GM19463 (cell line): Measurements from ENCODE around the gene MEIOB.
"Not testable (repeated sequence)": the region's sequence is repeated elsewhere in the genome, so short reads cannot be mapped to it uniquely, and the experiment has no call there.

Experiments used
- ATAC-seq: cut with Tn5 transposase; IDR thresholded peaks from one replicate; pipeline ENCODE4 v1.9.1; 2021; ENCODE audit warnings: mild to moderate bottlenecking, moderate library complexity; ENCODE audit not compliant: unreplicated experiment

Gene MEIOB

DNA sequence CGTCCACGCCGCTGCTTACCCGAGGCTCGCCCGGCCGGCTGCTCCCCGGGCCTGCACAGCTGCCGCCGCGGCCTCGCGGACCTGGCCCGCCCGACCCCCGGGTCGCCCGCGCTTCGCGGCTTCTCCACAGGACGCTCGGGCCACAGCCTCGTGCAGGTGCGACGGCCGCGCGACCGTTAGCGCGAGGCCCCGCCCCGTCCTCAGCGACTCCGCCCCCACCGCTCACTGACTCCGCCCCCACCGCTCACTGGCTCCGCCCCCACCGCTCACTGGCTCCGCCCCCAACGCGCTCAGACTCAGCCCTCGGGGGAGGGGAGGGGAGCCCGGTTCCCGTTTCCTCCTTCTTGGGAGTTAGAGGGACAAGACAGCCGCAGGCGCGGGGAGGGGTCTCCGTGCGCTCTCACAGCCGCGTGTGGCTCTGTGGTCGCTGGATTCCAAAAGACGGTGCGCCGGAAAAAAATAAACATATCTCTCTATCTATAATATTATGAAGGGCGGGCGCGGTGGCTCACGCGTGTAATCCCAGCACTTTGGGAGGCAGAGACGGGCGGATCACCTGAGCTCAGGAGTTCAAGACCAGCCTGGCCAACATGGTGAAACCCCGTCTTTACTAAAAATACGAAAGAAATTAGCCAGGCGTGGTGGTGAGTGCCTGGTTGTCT, at the start of gene MEIOB:
Gene MEIOB, minus strand, starts transcription at position 191 of the 662 bp plus-strand sequence. CDS start 3,989 bp downstream, outside the sequence.
- ATAC-seq: no peak

DNA sequence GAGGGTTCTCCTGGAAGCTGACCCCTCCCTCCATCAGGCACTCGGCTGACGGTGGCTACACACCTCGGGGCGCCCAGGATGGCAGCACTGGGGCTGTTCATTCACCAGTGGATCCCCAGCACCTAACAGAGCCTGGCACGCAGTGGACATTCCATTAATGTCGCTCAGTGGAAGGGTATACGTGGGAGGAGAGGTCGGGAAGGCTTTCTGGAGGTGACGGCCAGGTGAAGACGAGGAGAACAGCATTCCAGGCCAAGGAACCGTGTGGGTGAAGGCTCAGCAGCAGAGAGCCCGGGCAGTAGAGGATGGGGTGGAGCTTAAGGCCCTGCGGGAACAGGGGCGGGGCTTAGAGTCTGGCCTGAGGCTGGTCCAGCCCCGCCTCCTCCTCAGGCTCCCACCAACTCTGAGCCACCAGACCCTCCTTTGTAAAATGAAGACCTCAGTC, 48.8 kb upstream of the MEIOB start:
- no peak for ATAC-seq

DNA sequence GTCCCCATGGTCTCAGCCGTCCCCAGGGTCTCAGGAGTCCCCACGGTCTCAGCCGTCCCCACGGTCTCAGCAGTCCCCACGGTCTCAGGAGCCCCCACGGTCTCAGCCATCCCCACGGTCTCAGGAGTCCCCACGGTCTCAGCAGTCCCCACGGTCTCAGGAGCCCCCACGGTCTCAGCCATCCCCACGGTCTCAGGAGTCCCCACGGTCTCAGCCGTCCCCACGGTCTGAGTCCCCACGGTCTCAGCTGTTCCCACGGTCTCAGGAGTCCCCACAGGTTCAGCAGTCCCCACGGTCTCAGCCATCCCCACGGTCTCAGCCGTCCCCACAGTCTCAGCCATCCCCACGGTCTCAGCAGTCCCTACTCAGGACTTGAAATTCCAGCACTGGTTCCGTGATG, 48.2 kb upstream of the MEIOB start:
- ATAC-seq: not testable (repeated sequence)

DNA sequence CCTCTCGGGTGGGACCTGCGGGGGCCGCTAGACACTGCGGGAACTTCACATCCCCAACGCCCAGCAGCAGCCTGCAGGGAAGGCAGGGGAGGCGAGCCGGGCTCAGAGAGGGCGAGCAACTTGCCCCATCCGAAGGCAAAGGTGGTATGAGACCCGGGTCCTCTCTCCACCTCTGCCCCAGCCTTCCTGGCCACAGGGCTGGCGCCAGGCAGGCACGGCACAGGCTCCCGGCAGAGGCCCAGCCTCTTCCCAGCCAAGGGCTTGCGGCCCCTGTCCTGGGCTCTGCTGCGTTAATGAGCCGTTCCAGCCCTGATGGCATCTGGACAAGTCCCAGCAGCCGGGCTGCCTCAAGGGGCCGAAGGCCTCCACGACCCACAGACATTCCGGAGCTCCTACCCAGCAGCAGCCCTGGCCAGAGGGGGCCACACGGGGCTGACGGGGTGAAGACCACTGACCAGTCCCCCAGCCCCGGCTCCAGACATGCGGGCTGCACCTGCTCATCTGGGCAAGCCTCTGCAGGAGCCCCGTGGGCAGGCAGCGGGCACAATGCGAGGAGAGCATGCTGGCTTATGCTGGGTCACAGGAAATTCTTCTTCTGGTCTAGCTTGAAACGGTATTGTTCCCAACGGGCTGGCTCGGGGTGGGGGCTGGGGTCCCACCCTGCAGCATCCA, 47.5 kb upstream of the MEIOB start:
- no peak for ATAC-seq

DNA sequence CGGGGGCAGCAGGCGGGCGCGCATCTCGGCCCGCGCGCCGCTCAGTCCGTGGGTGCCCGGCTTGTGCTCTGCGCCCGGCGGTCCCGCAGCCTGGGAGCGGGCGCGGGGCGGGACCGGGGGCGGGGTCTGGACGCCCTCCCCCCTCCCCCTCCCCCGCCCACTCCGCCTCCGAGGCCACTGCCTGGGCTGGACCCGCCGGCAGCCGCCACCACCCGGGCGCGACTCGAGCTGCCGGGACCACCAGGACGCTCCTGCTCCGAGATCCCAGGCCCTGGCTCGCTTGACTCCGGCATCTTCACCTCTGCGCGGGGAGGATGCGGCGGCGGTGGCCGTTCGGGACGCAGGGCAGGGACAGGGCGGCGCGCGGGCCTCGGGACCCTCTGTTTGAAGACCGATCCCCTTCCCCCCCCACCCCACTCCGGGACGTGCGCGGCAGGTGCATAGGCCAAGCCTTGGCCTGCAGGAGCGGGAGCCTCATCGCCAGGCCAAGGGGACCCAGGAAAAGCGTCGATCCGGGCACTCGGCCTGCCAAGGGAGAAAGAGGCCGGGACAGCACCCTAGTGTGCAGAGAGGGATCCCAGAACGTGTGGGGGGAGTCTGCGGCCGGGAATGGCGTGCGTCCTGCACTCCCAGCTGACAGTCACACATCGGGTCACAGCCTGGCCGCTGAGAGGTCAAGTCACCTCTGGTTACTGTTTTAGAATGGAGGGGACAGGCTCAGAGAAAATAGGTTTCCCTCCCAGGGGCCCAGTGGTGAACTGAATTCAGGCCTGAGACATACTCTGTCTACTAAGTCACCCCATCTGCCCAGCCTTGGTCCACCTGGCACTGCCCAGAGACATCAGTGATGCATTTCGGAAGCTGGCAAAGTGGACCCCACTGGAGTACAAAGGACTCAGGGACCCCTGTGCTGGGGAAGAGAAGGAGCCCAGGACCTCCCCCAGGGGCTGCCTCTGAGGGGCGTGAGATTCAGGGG, 46.7 kb upstream of the MEIOB start, which contains the start of gene HS3ST6:
Gene HS3ST6, minus strand, starts transcription at position 65 of the 976 bp plus-strand sequence. CDS start 92 bp downstream, outside the sequence.
- no peak for ATAC-seq

- no peak for ATAC-seq
Observed at GRCh38 chr16:1917665-1918350, 45.8 kb upstream of the MEIOB start.

DNA sequence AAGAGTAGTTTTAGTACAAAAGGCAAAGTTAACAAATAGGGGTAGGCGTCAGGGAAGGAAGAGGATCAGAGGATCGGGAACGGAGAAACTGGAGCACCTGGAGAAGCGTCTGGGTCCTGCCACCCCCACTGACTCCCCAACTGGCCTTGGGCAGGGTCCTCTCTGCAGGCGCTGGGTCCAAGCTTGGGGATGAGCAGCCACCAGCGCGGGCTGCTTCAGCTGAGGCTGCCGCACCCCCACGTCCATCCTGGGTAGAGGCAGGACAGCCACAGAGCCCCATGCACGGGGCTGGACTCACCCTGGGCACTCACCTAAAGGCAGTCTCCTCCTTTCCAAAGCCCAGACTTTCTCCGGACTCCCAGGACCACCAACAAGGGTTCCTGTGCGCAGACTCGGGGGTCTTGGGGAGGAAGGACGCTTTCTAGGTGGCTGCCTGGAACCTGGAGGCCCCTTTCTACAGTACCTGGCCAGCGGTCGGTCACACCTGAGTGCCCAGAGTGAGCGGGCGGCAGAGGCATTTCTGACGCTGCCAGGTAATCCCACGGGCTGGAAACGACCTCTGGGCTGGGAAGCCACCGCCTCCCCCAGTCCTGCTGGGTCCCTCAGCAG, 45.2 kb upstream of the MEIOB start:
- no peak for ATAC-seq

DNA sequence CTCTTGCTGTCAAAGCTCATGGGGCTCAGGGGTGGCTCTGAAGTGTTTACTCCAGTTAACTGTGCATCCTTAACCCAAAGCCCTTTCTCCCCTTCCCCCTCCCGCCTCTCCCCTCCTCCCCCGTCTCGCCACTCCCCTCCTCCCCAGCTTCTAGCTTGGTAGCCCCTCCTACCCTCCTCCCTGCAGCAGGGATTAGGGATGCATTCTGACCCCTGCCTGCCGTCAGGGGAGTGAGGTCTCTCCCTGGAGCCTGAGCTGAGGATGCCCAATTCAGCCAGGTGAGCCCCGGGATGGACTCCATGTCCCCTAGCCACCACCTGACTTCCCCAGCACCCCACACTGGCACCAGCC, 44.7 kb upstream of the MEIOB start:
- no peak for ATAC-seq

GRCh38 chr16:1915732-1916639, 44.0 kb upstream of the MEIOB start:
- ATAC-seq: no peak

- no peak for ATAC-seq
Observed at GRCh38 chr16:1914988-1915387, 43.0 kb upstream of the MEIOB start.

GRCh38 chr16:1914084-1914608, 42.2 kb upstream of the MEIOB start:
- ATAC-seq: no peak

DNA sequence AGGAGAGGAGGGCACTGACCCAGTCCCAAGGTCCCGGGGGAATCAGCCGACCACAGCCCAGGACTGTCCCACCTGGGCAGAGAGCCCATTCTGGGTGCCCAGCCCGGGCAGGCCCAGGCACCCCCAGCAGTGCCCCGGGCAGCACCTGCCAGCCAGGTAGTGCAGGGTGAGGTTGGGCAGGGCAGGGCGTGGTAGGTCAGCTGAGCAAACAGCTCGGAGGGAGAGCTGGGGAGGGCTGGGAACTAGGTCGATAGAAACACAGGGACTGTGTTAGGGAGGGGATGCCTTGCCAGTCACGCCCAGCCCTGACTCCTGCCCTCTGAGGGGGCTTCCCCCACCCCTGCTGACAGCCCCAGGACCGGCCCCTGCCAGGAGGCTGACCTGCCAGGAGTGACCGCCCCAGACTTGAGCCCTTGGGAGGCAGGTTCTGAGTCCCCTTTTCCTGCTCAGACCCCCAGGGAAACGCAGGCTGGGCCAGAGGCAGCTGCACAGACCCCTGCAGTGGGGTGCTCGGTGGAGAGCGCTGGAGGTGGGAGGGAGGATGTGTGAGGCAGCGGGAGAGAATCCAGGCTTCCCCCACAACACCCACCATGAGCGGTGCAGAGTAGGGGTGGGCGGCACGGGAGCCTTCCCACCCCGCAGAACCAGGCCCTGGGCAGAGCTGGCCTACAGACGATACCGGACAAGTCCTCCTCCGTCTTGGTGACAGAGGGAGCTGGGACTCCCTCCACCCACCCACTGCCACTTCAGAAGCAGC, 41.5 kb upstream of the MEIOB start:
- ATAC-seq: no peak

DNA sequence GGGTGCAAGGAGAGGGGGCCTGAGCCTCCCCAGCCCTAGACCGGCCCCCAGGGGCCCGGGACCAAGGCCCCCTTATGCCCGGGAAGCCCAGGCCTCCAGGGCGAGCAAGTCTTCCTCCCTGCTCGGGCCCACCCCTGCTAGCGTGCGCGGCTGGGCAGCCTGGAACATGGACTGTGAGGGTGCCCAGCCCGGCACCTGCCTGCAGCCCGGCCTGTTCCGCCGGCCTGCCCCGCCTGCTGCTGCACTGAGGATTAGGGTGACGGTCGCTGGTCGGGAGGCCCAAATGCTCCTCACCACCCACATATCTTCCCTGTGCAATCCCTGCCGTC, 40.2 kb upstream of the MEIOB start:
- no peak for ATAC-seq

DNA sequence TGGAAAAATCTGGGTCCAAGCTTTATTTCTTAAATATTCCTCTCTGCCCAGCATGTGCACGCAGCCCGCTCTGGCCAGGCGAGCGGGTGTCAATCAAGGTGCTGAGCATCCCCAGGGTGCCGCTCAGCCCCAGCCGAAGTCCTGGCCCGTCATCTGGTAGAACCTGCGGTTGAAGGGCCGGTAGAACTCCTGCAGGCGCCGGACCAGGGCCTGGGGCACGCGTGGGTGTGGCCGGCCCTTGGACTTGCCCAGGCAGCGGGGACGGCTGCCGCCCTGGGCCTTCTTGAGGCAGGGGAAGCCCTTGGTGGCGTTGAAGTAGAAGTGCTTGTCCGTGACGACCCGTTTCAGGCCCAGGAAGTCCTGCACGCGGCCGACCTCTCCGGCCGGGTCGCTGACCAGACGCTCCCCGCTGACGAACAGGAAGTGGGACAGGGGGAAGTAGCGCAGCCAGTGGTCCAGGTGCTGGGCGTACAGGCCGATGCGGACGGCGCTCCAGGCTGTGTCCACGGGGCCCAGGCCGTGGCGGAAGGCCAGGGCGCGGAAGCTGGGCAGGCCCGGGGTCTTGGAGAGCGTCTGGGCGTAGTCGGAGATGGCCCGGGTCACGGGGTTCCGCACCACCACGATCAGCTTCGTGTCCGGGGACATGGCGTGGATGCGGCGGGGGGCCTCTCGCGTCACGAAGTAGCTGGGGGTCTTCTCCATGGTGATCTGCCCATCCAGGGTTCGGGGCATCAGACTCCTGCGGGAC, 39.7 kb upstream of the MEIOB start:
- no peak for ATAC-seq

GRCh38 chr16:1909561-1910231, 37.7 kb upstream of the MEIOB start:
- ATAC-seq: no peak

- no peak for ATAC-seq
Observed at GRCh38 chr16:1908983-1909382, 37.0 kb upstream of the MEIOB start.

- no peak for ATAC-seq
Observed at GRCh38 chr16:1908184-1908583, 36.2 kb upstream of the MEIOB start.
